IgD-negative memory B cell (primary cell): Measurements from ENCODE around the gene KMT5C. TPM values are rescaled to one million over a fixed set of nuclear protein-coding genes. Genes with fewer than 3 reads are reported as not detected.
A peak's percentile ranks its signal among the peaks of the same experiment; 100 is the strongest.
"Not testable (repeated sequence)": the region's sequence is repeated elsewhere in the genome, so short reads cannot be mapped to it uniquely, and the experiment has no call there.

Source experiments
- H3K27ac Mint-ChIP-seq, 3 donors: one replicate each; pipeline ENCODE4 v1.8.0; 2020 to 2022; ENCODE audit warnings: mild to moderate bottlenecking in 3 of 3, mixed read lengths in 3 of 3, moderate library complexity in 1 of 3
- H3K27me3 Mint-ChIP-seq: one replicate; pipeline ENCODE4 v1.8.0; 2021; ENCODE audit warnings: mixed read lengths
- H3K36me3 Mint-ChIP-seq: one replicate; pipeline ENCODE4 v1.8.0; 2020; ENCODE audit warnings: mild to moderate bottlenecking, mixed read lengths
- H3K4me1 Mint-ChIP-seq, 3 donors: one replicate each; pipeline ENCODE4 v1.8.0; 2020 to 2022; ENCODE audit warnings: mixed read lengths in 3 of 3, mild to moderate bottlenecking in 1 of 3
- H3K4me3 Mint-ChIP-seq, 4 donors: one replicate each; pipeline ENCODE4 v1.8.0; 2020 to 2022; ENCODE audit warnings: mild to moderate bottlenecking in 4 of 4, mixed read lengths in 4 of 4, moderate library complexity in 3 of 4
- H3K9me3 Mint-ChIP-seq, 3 donors: one replicate each; pipeline ENCODE4 v1.8.0; 2020 to 2021; ENCODE audit warnings: mixed read lengths in 3 of 3, mild to moderate bottlenecking in 1 of 3
- polyA plus RNA-seq: library from polyadenylated mRNA; unstranded; fragments of 300-500 nt; fragmentation: Illumina TruSeq; gene quantifications from one replicate; pipeline ENCODE4 v1.2.3, GENCODE V29; 2021

The KMT5C gene
- polyA plus RNA-seq, 1 donor from 2014 or later: 2.3 TPM

DNA sequence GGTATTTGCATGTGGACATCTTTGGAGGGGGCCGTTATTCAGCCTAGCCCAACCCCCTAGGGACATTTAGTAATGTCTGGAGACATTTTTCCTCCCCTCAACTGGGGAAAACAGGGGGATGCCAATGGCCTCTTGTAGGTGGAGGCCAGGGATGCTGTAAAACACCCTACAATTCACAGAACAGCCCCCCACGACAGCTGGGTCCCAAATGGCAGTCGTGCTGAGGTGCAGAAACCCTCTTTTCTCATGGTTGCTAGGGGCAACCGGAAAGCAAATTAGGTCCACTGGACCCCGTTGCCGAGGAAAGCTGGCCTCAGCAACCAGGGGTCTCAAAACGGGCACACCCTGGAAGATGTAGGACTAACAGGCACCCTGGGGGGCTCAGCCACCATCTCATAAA, 29.2 kb upstream of the KMT5C start:
- Mint-ChIP-seq H3K27ac (peak overlapping the region in 1 of 3 donors; percentile 88), H3K27me3 (peaks cover 1% of the 10 kb centered on the region), H3K4me1 (peaks cover 0 to 2% (median under 1%) of the 10 kb centered on the region in 3 donors), H3K36me3 (no peaks in the 10 kb centered on the region), H3K4me3 (no peak overlapping the region), H3K9me3 (no peaks in the 10 kb centered on the region)

DNA sequence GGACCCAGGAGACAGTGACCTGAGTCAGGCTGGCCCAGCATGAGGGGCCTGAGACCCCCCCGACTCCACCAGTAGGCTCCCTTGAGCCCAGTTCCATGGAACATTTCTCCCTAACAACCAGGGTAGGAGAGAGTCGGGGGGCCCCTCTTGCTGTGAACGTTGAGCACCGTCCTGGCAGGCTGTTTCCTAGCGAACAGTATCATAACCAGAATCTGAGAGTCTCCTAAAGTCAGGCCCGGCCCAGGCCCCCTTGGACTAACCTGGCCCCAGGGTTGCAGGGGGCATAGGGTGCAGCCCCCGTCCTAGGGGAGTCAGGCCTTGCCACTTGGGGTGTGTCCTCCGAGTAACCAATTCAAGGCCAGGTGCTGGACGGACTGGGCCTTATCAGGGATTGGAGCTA, 28.3 kb upstream of the KMT5C start:
- Mint-ChIP-seq H3K9me3 (no peaks in the 10 kb centered on the region), H3K36me3 (no peaks in the 10 kb centered on the region), H3K4me3 (no peak overlapping the region), H3K4me1 (peaks cover 0 to 2% (median 0%) of the 10 kb centered on the region in 3 donors), H3K27me3 (peaks cover 1% of the 10 kb centered on the region), H3K27ac (no peak overlapping the region)

DNA sequence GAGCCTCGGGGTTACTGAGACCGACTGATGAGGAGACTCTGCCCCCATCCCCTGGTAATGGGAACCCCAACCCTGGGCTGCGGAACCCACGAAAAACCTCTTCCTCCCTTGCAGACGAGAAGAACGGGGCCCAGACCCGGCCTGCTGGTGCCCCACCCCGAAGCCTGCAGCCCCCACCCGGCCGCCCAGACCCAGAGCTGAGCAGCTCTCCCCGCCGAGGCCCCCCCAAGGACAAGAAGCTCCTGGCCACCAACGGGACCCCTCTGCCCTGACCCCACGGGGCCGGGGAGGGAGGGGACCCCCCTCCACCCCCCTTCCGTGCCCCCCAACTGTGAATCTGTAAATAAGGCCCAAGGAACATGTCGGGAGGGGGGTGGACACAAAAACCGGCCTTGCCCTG, 27.9 kb upstream of the KMT5C start:
- H3K27me3 Mint-ChIP-seq: peaks cover 1% of the 10 kb centered on the region
- peaks cover 0 to 2% (median 0%) of the 10 kb centered on the region in 3 donors for H3K4me1 Mint-ChIP-seq
- H3K36me3 Mint-ChIP-seq: no peaks in the 10 kb centered on the region
- H3K9me3 Mint-ChIP-seq: no peaks in the 10 kb centered on the region
- no peak overlapping the region for H3K4me3 Mint-ChIP-seq
- H3K27ac Mint-ChIP-seq: no peak overlapping the region

DNA sequence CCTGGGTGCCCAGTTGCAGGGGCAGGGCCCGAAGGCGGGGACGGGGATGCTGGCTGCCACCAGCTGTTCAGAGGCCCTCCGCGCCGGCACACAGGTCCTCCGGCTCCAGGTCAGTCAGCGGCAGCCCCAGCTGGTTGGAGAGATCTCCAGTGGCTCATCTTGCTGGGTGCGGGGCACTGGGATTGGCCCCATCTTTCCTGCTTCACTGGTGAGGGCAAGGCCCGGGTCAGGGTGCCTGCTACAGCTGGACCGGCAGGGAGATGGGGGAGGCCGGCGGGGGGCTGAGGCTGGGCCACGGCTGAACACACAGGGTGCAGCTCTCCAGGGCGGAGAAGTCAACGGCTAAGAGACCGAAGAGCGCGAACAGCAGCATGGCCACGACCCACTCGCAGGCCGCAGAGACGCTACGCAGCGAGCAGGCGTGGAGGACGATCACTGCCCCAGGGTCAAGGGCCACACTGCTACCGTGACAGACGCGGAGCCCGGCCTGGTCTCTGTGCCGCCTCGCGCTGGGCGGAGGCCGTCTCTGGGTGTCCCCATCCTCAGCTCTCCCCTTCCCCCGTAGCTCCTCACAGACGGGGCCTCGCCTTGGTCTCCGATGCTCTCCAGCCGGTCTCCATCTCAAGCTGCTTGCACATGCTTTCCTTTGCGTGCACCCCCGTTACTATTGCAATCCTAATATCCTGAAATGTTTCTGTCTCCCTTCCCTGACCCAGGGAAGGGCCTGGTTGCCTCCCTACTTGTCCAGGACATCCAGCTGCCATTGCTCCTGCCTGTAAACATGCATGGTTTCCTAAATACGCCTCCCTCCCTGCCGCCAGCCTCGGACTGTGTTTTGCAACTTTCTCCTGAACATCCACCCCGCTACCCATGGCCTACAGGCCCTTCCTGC, 26.8 kb upstream of the KMT5C start:
- no peak overlapping the region for H3K4me3 Mint-ChIP-seq
- no peaks in the 10 kb centered on the region for H3K9me3 Mint-ChIP-seq
- H3K4me1 Mint-ChIP-seq: peaks cover 0 to 2% (median 0%) of the 10 kb centered on the region in 3 donors
- no peaks in the 10 kb centered on the region for H3K36me3 Mint-ChIP-seq
- H3K27ac Mint-ChIP-seq: peak overlapping the region in 1 of 3 donors; percentile 55
- H3K27me3 Mint-ChIP-seq: peaks cover 1% of the 10 kb centered on the region

DNA sequence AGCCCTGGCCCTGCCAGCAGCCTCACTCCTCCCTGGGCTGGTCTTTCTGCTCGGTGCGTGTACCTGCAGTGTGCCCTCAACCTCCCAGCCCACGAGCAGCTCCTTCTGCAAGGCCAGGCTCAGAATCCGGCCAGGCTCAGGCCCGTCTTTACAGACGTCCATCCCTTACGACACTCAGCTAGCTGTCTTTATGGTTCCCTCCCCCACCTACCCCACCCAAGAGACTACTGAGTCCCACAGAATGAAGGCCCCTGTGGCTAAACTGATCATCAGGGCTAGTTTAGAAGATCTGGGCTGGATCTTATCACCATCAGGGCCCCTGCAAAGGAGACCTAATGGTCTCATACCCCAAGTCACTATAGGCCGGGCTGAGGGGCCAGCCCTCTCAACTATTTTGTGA, 25.3 kb upstream of the KMT5C start:
- no peak overlapping the region for H3K4me3 Mint-ChIP-seq
- no peak overlapping the region for H3K27ac Mint-ChIP-seq
- H3K36me3 Mint-ChIP-seq: no peaks in the 10 kb centered on the region

DNA sequence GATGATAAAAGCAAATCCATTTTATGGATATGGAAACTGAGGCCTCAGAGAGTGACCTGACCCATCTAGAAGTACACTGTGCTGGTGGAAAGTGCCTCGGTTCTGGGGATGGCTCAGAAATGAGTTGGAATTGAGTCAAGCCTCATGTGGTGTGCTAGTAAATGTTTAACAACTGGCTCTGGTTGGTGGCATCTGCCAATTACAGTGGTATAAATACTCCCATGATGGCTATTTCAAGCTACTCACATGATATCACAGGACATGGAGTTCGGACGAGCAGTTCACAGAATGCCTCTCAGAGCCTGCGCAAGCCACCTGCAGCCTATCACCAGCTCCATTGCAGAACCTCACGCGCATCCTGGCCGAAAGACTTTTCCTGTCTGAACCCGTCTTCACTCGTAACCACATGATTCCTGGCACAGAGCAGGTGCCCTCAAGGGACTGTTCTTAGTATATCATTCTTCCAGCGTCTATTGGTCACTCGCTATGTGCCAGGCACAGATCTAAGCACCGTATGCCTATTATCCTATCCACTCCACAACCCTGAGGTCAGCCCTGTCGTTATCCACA, 23.6 kb upstream of the KMT5C start:
- H3K4me1 Mint-ChIP-seq: no peaks in the 10 kb centered on the region
- H3K36me3 Mint-ChIP-seq: no peaks in the 10 kb centered on the region
- H3K4me3 Mint-ChIP-seq: no peak overlapping the region
- peaks cover 1% of the 10 kb centered on the region for H3K27me3 Mint-ChIP-seq
- H3K9me3 Mint-ChIP-seq: no peaks in the 10 kb centered on the region
- no peak overlapping the region for H3K27ac Mint-ChIP-seq

More for the DNA sequence above, 25.3 kb upstream of the KMT5C start:
- H3K4me1 Mint-ChIP-seq: peaks cover 0 to 2% (median 0%) of the 10 kb centered on the region in 3 donors
- H3K27me3 Mint-ChIP-seq: no peaks in the 10 kb centered on the region
- H3K9me3 Mint-ChIP-seq: no peaks in the 10 kb centered on the region

DNA sequence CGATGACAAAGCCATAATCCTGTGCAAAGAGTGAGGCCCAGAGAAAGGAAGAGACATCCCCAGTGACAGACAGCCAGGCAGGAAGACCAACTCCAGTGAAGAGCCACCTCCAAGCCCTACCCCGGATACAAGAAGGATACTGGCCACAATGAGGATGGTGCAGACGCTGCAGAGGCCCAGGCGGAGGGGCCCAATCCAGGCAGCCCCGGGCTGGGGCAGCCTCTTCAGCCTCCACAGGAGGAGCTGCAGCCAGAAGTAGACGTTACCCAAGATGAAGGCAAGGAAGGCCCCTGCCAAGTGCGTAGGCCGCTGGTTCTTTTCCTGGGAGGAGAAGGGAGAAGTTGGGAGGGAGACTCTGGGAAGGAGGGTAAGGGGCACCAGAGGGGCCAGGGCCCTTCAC, 23.0 kb upstream of the KMT5C start:
- no peaks in the 10 kb centered on the region for H3K9me3 Mint-ChIP-seq
- no peak overlapping the region for H3K4me3 Mint-ChIP-seq
- H3K27ac Mint-ChIP-seq: no peak overlapping the region
- H3K36me3 Mint-ChIP-seq: peaks cover 1% of the 10 kb centered on the region
- H3K4me1 Mint-ChIP-seq: no peaks in the 10 kb centered on the region
- peaks cover 1% of the 10 kb centered on the region for H3K27me3 Mint-ChIP-seq

DNA sequence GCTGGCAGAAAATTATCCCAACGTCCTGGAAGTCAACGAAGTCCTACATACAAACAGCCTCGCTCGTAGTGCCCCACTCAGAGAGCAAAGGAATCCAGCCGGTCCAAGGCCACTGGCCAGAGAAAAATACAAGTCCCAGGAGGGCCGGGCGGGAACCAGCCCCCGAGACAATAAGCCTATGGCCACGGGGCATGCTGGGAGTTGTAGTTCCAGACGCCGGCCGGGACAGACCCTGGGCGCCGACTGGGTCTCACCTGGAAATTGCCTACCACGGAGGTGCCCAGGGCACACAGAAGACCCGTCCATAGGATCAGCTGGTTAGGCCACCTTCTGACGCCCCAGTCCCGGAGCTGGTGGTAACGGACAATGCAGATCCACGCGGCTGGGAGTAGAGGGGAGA, 19.9 kb upstream of the KMT5C start:
- peaks cover 3% of the 10 kb centered on the region for H3K36me3 Mint-ChIP-seq
- H3K4me3 Mint-ChIP-seq: no peak overlapping the region
- H3K9me3 Mint-ChIP-seq: no peaks in the 10 kb centered on the region
- no peak overlapping the region for H3K27ac Mint-ChIP-seq
- peaks cover 0 to 1% (median 0%) of the 10 kb centered on the region in 3 donors for H3K4me1 Mint-ChIP-seq
- peaks cover 14% of the 10 kb centered on the region for H3K27me3 Mint-ChIP-seq

DNA sequence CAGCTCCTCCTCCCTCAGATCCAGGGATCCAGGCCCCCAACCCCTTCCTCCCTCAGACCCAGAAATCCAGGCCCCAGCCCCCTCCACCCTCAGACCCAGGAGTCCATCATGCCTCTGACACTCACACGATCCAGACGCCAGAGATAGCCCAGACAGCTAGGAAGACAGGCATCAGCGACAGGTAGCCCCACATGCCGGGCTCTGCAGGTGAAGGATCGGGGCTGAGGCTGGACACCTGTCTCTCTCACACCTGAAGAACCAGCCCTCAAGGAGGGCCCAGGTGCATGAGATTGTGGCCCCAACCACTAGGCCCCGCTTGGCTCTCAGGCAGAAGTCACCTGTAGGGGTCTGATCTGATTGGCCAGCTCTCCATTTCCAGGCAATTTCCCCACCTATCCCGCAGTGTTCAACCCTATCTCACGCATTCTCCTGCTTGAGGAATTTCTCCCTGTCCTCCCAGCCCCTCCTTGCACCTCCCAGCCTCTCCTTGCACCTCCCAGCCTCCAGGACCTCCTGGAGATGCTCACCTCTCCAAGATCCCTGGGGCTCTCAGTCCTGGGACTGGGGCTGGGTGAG, 18.7 kb upstream of the KMT5C start:
- Mint-ChIP-seq H3K4me3 (no peak overlapping the region), H3K4me1 (peaks cover 0 to 1% (median 0%) of the 10 kb centered on the region in 3 donors), H3K27me3 (peaks cover 16% of the 10 kb centered on the region), H3K27ac (no peak overlapping the region), H3K9me3 (no peaks in the 10 kb centered on the region), H3K36me3 (peaks cover 3% of the 10 kb centered on the region)

DNA sequence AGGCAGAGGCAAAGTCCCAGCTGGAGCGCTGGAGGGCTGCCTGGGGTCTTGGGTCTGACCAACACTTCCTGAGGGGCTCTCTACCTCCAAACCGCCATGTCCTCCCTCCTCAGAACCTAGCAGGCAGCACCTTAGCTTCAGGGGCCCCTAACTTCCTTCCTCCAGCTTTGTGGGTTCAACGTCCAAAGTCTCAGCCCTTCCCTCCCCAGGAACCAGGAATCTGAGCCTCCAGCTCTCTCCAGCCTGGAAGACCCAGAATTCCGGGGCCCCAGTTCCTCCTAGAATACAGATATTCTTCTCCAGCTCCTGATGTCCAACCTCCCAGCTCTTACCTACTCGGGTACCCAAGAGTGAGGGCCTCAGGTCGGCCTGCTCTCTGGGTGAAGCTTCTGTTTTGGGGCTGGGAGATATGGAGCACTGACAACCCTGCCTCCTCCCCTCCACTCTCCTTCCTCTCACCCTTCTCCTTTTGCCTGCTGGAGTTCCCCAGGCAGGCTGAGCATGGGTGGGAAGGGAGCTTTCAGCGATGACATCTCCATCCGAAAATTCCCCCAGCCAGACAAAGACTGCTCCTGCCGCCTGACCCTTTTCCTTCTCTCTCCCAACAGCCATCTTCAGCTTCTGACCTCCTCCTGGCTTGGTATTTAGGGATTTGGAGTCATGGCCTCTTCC, 18.1 kb upstream of the KMT5C start:
- H3K27ac Mint-ChIP-seq: no peak overlapping the region
- H3K4me1 Mint-ChIP-seq: peaks cover 0 to 1% (median 0%) of the 10 kb centered on the region in 3 donors
- no peaks in the 10 kb centered on the region for H3K9me3 Mint-ChIP-seq
- H3K36me3 Mint-ChIP-seq: peaks cover 3% of the 10 kb centered on the region
- H3K27me3 Mint-ChIP-seq: peaks cover 16% of the 10 kb centered on the region
- H3K4me3 Mint-ChIP-seq: no peak overlapping the region

DNA sequence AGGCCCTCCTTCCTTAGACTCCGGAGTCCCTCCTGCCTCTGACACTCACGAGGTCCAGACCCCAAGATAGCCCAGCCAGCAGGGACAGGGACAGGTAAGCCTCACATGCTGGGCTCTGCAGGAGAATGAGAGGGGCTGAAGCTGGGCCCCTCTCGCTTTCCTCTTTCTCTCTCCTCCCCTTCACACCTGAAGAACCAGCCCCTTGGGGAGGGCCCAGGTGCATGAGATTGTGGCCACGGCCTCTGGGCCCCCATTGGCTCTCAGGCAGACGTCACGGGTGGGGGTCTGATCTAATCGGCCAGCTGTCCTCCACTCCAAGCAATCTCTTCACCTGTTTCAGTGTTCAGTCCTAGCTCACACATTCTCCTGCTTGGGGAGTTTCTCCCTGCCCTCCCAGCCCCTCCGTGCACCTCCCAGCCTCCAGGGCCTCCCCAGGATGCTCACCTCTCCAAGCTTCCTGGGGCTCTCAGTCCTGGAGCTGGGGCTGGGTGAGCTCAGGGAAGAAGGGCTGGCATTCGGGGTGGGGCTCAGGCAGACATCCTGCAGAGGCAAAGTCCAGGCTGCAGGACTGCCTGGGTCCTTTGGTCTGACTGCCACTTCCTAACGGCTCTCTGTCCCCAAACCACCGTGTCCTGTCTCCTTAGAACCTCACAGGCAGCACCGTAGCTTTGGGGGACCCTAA, 17.3 kb upstream of the KMT5C start:
- Mint-ChIP-seq H3K4me1 (peaks cover 0 to 1% (median 0%) of the 10 kb centered on the region in 3 donors), H3K4me3 (no peak overlapping the region), H3K27ac (no peak overlapping the region), H3K9me3 (no peaks in the 10 kb centered on the region), H3K36me3 (peaks cover 3% of the 10 kb centered on the region), H3K27me3 (peaks cover 16% of the 10 kb centered on the region)

DNA sequence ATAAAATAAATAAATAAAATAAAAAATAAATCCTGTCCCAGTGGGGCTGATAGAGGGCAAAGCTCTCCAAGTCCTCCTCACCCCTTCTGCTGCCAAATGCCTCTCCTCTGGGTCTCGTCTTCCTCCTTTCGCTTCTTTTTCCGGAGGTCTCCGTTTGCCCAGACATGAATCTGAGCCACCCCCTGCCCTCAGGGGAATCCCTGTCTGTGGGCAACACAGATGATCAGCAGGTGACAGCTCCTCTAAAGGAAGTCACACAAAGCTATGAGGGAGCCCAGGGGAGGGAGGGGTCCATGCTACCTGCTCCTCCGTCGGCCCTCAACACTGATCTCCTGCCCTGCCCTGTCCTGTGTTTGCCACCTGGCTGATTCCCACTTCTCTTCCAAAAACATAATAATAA, 15.0 kb upstream of the KMT5C start:
- Mint-ChIP-seq H3K27ac (peak overlapping the region in 2 of 3 donors; percentile 42 to 55), H3K36me3 (peaks cover 3% of the 10 kb centered on the region)

DNA sequence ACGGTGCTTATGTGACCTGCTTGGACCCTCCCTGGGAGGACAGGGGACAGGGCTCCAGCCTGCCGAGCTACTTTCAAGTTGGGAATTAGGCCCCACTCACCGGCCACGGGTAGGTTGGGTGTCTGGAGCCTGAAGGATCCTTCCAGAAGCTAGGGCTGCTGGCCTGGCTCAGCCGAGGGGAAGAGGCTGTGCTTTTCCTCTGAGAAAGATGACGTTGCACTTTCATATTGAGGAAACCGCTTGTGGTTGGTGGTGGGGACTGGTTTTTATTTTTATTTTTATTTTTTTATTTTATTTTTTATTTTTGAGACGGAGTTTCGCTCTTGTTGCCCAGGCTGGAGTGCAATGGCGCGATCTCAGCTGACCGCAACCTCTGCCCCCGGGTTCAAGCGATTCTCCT, 14.5 kb upstream of the KMT5C start, which contains the start of gene TMEM150B:
TSS of gene TMEM150B (minus strand) at position 170 of the 400 bp plus-strand sequence. CDS start 4,305 bp downstream, outside the sequence.
- Mint-ChIP-seq H3K9me3 (no peaks in the 10 kb centered on the region), H3K4me1 (peaks cover 0 to 1% (median 0%) of the 10 kb centered on the region in 3 donors), H3K27me3 (peaks cover 16% of the 10 kb centered on the region), H3K4me3 (no peak within 1 kb of the TSS), H3K36me3 (peaks cover 3% of the 10 kb centered on the region), H3K27ac (peak within 1 kb of the TSS; percentile 42 to 68 (median 55))

More for the DNA sequence above, 15.0 kb upstream of the KMT5C start:
- H3K27me3 Mint-ChIP-seq: peaks cover 16% of the 10 kb centered on the region
- no peak overlapping the region for H3K4me3 Mint-ChIP-seq
- peaks cover 0 to 1% (median 0%) of the 10 kb centered on the region in 3 donors for H3K4me1 Mint-ChIP-seq
- no peaks in the 10 kb centered on the region for H3K9me3 Mint-ChIP-seq

DNA sequence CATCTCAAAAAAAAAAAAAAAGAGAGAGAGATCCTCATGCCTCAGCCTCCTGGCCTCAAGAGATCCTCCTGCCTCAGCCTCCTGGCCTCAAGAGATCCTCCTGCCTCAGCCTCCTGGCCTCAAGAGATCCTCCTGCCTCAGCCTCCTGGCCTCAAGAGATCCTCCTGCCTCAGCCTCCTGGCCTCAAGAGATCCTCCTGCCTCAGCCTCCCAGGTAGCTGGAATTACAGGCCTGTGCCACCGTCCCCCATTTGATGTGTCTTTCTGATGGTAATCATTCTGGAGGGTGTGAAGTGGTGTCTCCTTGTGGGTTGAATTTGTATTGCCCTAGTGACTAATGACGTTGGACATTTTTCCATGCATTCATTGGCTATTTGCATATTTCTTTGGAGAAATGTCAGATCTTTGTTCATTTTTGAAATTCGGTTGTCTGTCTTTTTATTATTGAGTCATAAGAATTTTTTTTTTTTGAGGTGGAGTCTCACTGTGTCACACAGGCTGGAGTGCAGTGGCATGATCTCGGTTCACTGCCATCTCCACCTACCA, 10.8 kb upstream of the KMT5C start:
- H3K9me3 Mint-ChIP-seq, H3K36me3 Mint-ChIP-seq, H3K27me3 Mint-ChIP-seq, H3K4me3 Mint-ChIP-seq, H3K4me1 Mint-ChIP-seq, H3K27ac Mint-ChIP-seq: not testable (repeated sequence)
